ENCODE measurements around the gene NPTN. TPM values are rescaled to one million over a fixed set of nuclear protein-coding genes. Genes with fewer than 3 reads are reported as not detected.

The NPTN gene
- total RNA-seq, 1 donor from 2014 or later: 43.3 TPM

DNA sequence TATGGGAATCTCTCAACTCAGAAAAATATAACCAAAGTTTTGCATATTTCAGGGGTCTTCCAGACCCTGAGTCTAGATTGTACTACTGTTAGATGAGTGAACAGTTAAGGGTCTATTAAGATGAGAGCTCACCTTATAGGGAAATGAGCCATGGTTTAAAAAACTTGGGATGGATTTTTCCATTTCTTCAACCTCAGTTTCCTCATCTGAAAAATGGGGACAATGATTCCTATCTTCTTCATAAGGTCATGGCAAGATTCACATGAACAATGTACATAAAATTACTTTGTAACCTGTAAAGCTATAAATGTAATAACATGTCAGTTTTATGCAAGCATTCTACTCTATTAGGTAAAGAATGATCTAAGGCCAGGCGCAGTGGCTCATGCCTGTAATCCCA, 28.7 kb downstream of the NPTN start:
- Histone ChIP-seq H3K4me3 (ENCODE audit: low read length in 3 of 3) (no peak overlapping the region), H3K36me3 (ENCODE audit: control insufficient read depth in 3 of 3, insufficient read depth in 3 of 3, low read length in 3 of 3) (no peaks in the 10 kb centered on the region), H3K27ac (ENCODE audit: low read depth, low read length) (no peak overlapping the region), H3K4me1 (ENCODE audit: control insufficient read depth in 3 of 3, insufficient read depth in 3 of 3, low read length in 3 of 3) (peaks cover 39 to 53% (median 49%) of the 10 kb centered on the region in 3 donors), H3K9me3 (ENCODE audit: control insufficient read depth in 3 of 3, low read length in 3 of 3) (no peaks in the 10 kb centered on the region), H3K9ac (ENCODE audit: low read depth in 1 of 3, low read length in 3 of 3) (no peak overlapping the region), H3K27me3 (ENCODE audit: control insufficient read depth in 3 of 3, insufficient read depth in 3 of 3, low read length in 3 of 3) (no peaks in the 10 kb centered on the region)

DNA sequence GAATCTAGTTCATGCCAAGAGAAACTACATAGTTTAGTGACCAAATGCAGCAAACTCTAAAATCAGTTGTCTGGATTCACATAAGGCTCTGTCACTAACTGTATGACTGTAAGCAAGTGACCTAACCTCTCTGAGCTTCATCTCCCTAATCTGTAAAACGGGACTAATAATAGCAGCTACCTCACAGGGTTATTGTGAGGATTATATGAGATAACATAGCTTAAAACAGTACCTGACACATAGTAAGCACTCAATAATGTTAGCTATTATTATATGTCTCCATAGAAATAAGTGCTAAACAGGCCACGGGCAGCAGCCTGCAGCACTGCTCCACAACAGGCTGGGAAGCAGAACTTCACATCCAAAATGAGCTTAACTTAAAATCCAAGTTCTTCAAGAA, 30.2 kb downstream of the NPTN start:
- peaks cover 48 to 58% (median 51%) of the 10 kb centered on the region in 3 donors for H3K4me1 ChIP-seq (ENCODE audit: control insufficient read depth in 3 of 3, insufficient read depth in 3 of 3, low read length in 3 of 3)
- H3K36me3 ChIP-seq (ENCODE audit: control insufficient read depth in 3 of 3, insufficient read depth in 3 of 3, low read length in 3 of 3): no peaks in the 10 kb centered on the region
- no peaks in the 10 kb centered on the region for H3K27me3 ChIP-seq (ENCODE audit: control insufficient read depth in 3 of 3, insufficient read depth in 3 of 3, low read length in 3 of 3)
- no peaks in the 10 kb centered on the region for H3K9me3 ChIP-seq (ENCODE audit: control insufficient read depth in 3 of 3, low read length in 3 of 3)
- no peak overlapping the region for H3K4me3 ChIP-seq (ENCODE audit: low read length in 3 of 3)
- H3K27ac ChIP-seq (ENCODE audit: low read depth, low read length): peak overlapping the region; percentile 64
- peak overlapping the region in 2 of 3 donors; percentile 14 to 24 for H3K9ac ChIP-seq (ENCODE audit: low read depth in 1 of 3, low read length in 3 of 3)

DNA sequence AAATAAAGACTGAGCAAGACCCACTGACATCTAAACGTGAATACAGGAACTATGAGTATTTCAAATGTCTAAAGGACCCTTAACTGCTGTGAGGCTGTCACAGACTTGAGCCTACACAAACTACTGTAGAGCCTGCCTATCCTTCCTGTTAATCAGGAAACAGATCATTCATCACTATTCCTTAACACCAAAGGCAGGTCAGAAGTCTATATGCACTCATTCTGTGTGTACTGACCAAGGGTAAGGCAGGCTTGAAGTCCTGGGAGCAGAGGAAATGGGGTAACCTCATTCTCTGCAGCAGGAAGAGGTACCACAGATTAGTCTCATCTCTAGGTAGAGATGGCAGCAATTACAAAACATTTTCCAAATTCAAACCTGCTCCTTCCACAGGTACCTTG, 30.7 kb downstream of the NPTN start:
- H3K27me3 ChIP-seq (ENCODE audit: control insufficient read depth in 3 of 3, insufficient read depth in 3 of 3, low read length in 3 of 3): no peaks in the 10 kb centered on the region
- H3K4me1 ChIP-seq (ENCODE audit: control insufficient read depth in 3 of 3, insufficient read depth in 3 of 3, low read length in 3 of 3): peaks cover 48 to 59% (median 53%) of the 10 kb centered on the region in 3 donors
- H3K36me3 ChIP-seq (ENCODE audit: control insufficient read depth in 3 of 3, insufficient read depth in 3 of 3, low read length in 3 of 3): no peaks in the 10 kb centered on the region
- no peaks in the 10 kb centered on the region for H3K9me3 ChIP-seq (ENCODE audit: control insufficient read depth in 3 of 3, low read length in 3 of 3)
- H3K27ac ChIP-seq (ENCODE audit: low read depth, low read length): peak overlapping the region; percentile 64
- peak overlapping the region in 2 of 3 donors; percentile 24 to 57 for H3K9ac ChIP-seq (ENCODE audit: low read depth in 1 of 3, low read length in 3 of 3)
- peak overlapping the region in 1 of 3 donors; percentile 29 for H3K4me3 ChIP-seq (ENCODE audit: low read length in 3 of 3)

DNA sequence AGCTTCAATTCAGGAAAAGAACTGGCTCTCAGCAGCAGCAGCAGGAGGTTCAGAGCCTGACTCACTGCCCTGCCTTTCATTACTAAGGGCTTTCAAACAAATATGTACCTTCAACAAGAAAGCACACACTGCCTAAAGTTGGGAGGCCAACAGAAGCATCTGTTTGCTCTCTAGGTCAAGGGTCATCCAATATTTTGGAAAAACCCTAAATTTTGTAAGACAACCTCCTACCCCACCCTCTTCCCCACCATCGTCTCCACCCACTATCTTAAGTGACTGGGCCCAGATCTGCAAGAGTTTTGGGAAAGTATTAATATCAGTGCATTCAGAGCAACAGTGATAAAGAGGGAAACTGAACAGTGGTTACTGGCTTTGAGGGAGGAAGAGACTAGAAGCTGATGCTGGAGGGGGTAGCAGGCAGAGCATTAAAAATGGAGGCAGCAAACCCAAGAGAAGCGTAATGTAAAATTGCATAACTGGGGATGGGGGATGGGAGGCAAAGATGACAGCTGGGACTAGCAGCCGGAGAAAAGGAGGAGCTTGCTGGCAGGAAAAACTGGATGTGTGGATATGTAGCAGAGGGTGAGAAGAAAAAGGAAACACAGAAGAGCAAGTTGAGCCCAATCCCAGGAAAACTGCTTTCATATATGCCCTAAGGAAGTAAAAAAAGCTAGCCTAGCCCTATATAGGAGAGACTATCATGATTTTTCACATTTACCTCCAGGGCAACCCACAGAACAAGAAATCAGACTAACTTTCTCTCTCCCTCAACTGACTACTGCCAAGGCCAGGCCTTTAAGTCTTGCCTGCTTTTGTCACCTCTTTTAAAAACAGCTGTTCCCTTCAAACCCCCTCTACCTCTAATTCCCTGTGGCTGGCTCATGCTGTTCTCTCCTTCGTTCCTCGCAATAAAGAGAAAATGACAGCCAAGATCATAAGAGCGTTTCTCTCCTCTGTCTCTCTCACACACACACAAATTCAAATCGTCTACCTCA, 31.4 kb downstream of the NPTN start:
- Histone ChIP-seq H3K36me3 (ENCODE audit: control insufficient read depth in 3 of 3, insufficient read depth in 3 of 3, low read length in 3 of 3) (peaks cover 0 to 2% (median 0%) of the 10 kb centered on the region in 3 donors), H3K9ac (ENCODE audit: low read depth in 1 of 3, low read length in 3 of 3) (peak overlapping the region in 2 of 3 donors; percentile 24 to 57), H3K9me3 (ENCODE audit: control insufficient read depth in 3 of 3, low read length in 3 of 3) (no peaks in the 10 kb centered on the region), H3K27me3 (ENCODE audit: control insufficient read depth in 3 of 3, insufficient read depth in 3 of 3, low read length in 3 of 3) (no peaks in the 10 kb centered on the region), H3K4me1 (ENCODE audit: control insufficient read depth in 3 of 3, insufficient read depth in 3 of 3, low read length in 3 of 3) (peaks cover 51 to 60% (median 59%) of the 10 kb centered on the region in 3 donors), H3K27ac (ENCODE audit: low read depth, low read length) (peak overlapping the region; percentile 64), H3K4me3 (ENCODE audit: low read length in 3 of 3) (peak overlapping the region in 1 of 3 donors; percentile 29)

DNA sequence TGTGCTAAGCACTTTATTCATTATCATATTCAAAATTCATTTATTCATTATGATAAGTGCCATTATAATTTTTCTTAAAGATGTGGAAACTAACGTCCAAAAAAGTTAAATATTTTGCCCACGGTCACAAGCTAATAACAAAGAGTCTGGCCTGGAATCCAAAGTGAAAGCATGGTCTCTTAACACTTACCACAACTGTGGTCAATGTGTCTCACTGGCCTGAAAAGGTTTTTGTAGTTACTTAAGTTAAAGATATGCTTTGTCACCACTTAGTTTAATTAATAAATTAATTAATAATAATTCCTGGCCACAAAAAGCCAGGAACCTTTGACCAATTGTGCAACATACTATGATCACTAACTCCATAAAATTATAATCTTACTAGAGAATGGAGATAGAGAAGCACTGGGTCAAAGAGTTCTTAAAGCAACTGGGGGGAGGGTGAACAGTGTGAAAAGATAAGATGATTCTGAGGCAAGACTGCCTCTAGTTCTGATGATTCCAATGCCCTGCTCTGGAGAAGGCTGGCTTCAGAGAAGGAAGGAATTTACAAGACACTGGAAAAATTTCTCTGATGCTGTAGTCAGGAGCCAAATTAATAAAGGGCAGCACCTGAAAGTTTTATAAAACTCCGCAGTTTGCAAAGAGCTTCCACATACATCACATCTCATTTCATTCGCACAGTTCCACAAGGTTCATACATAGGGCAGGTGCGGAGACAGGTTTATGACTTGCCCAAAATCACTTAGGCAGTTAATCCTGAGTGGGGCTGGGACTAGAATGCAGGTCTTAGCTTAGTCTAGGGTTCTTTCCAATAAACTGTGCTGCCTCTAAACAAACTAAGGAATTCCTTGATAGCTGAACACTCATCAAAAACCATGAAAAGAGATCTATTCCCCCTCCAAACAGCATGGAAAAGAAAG, 32.5 kb downstream of the NPTN start:
- Histone ChIP-seq H3K9ac (ENCODE audit: low read depth in 1 of 3, low read length in 3 of 3) (no peak overlapping the region), H3K27ac (ENCODE audit: low read depth, low read length) (peak overlapping the region; percentile 64), H3K4me1 (ENCODE audit: control insufficient read depth in 3 of 3, insufficient read depth in 3 of 3, low read length in 3 of 3) (peaks cover 55 to 69% (median 59%) of the 10 kb centered on the region in 3 donors), H3K36me3 (ENCODE audit: control insufficient read depth in 3 of 3, insufficient read depth in 3 of 3, low read length in 3 of 3) (peaks cover 0 to 2% (median 0%) of the 10 kb centered on the region in 3 donors), H3K27me3 (ENCODE audit: control insufficient read depth in 3 of 3, insufficient read depth in 3 of 3, low read length in 3 of 3) (no peaks in the 10 kb centered on the region), H3K9me3 (ENCODE audit: control insufficient read depth in 3 of 3, low read length in 3 of 3) (no peaks in the 10 kb centered on the region), H3K4me3 (ENCODE audit: low read length in 3 of 3) (peak overlapping the region in 1 of 3 donors; percentile 29)

DNA sequence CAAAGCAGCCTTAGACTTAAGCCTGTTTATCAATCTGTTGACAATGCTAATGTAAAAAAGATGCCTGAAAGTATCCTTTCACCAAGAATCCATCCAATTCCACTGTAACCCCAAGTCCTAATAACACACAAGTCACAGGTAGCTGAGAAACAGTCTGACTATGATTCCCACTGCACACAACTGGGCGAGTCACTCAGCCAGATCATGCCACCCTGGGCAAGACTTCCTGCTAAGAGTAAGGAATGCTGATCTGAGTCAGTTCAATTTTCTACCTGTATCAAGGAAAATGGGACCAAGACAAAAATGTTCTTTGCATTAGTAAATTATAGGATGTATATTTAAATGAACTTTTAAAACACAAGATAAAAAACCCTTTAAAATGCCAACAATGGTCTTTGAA, 33.3 kb downstream of the NPTN start:
- no peak overlapping the region for H3K27ac ChIP-seq (ENCODE audit: low read depth, low read length)
- no peak overlapping the region for H3K9ac ChIP-seq (ENCODE audit: low read depth in 1 of 3, low read length in 3 of 3)
- H3K36me3 ChIP-seq (ENCODE audit: control insufficient read depth in 3 of 3, insufficient read depth in 3 of 3, low read length in 3 of 3): peaks cover 0 to 2% (median 0%) of the 10 kb centered on the region in 3 donors
- no peaks in the 10 kb centered on the region for H3K27me3 ChIP-seq (ENCODE audit: control insufficient read depth in 3 of 3, insufficient read depth in 3 of 3, low read length in 3 of 3)
- peaks cover 59 to 72% (median 59%) of the 10 kb centered on the region in 3 donors for H3K4me1 ChIP-seq (ENCODE audit: control insufficient read depth in 3 of 3, insufficient read depth in 3 of 3, low read length in 3 of 3)
- H3K9me3 ChIP-seq (ENCODE audit: control insufficient read depth in 3 of 3, low read length in 3 of 3): no peaks in the 10 kb centered on the region
- H3K4me3 ChIP-seq (ENCODE audit: low read length in 3 of 3): no peak overlapping the region

DNA sequence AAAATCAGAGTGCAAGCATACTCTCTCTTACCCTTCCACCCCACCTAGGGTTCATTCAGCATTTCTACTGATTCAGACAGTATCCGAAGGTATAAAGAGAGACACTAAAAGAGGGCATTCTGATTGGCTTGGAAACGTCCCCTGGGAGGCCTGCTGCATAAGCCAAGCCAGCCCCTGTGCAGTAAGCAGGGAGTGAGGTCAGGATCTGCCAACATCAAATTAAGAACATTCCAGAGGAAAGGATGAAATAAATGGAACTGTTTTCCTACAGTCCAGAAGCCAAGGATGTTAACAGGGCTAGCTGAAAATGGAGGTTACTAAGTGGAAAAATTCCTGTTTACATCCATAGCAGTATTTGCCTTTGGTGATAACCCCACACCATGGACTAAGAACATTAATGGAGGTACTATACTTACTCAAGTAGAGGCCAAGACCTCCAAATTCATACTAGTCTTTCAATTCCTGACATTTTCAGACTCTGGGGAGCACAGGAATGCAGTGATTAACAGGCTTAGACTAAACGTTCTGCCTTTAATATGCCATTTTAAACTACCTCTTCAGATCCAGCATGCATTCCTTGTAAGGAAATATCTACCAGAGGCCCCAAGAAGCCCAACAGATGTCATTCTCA, 34.5 kb downstream of the NPTN start:
- H3K4me3 ChIP-seq (ENCODE audit: low read length in 3 of 3): no peak overlapping the region
- peaks cover 0 to 2% (median 0%) of the 10 kb centered on the region in 3 donors for H3K36me3 ChIP-seq (ENCODE audit: control insufficient read depth in 3 of 3, insufficient read depth in 3 of 3, low read length in 3 of 3)
- peaks cover 60 to 69% (median 61%) of the 10 kb centered on the region in 3 donors for H3K4me1 ChIP-seq (ENCODE audit: control insufficient read depth in 3 of 3, insufficient read depth in 3 of 3, low read length in 3 of 3)
- H3K9me3 ChIP-seq (ENCODE audit: control insufficient read depth in 3 of 3, low read length in 3 of 3): no peaks in the 10 kb centered on the region
- H3K9ac ChIP-seq (ENCODE audit: low read depth in 1 of 3, low read length in 3 of 3): no peak overlapping the region
- H3K27me3 ChIP-seq (ENCODE audit: control insufficient read depth in 3 of 3, insufficient read depth in 3 of 3, low read length in 3 of 3): no peaks in the 10 kb centered on the region
- no peak overlapping the region for H3K27ac ChIP-seq (ENCODE audit: low read depth, low read length)

DNA sequence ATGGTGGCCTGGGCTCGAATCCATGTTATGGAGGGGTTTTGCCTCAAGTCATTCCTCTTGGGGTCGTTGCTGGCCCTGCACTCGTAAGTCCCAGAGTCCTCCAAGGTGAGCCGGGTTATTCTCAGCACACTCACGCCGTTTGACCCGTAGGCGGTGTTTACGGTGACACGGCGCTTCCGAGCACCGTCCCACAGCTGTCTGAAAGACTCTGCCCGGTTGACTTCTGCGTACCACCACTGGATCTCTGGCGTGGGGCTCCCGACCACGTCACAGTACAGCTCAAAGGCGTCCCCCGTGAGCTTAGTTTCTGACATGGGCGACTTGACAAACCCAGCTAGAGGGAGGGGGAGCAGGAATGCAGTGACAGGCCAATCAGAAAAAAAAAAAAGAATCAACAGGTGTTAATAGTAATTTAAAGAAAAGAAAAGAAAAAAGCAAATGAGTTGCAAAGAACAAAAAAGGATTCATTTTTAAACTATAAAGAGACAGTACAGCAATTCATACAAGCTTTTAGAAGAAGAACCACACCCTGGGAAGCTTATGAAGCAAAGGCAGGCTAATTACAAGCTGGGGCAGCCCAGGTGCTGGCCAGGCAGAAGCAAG, 36.1 kb downstream of the NPTN start:
- H3K9ac ChIP-seq (ENCODE audit: low read depth in 1 of 3, low read length in 3 of 3): no peak overlapping the region
- H3K36me3 ChIP-seq (ENCODE audit: control insufficient read depth in 3 of 3, insufficient read depth in 3 of 3, low read length in 3 of 3): peaks cover 0 to 2% (median 1%) of the 10 kb centered on the region in 3 donors
- peaks cover 48 to 57% (median 52%) of the 10 kb centered on the region in 3 donors for H3K4me1 ChIP-seq (ENCODE audit: control insufficient read depth in 3 of 3, insufficient read depth in 3 of 3, low read length in 3 of 3)
- H3K27ac ChIP-seq (ENCODE audit: low read depth, low read length): no peak overlapping the region
- H3K27me3 ChIP-seq (ENCODE audit: control insufficient read depth in 3 of 3, insufficient read depth in 3 of 3, low read length in 3 of 3): no peaks in the 10 kb centered on the region
- no peak overlapping the region for H3K4me3 ChIP-seq (ENCODE audit: low read length in 3 of 3)
- H3K9me3 ChIP-seq (ENCODE audit: control insufficient read depth in 3 of 3, low read length in 3 of 3): no peaks in the 10 kb centered on the region

DNA sequence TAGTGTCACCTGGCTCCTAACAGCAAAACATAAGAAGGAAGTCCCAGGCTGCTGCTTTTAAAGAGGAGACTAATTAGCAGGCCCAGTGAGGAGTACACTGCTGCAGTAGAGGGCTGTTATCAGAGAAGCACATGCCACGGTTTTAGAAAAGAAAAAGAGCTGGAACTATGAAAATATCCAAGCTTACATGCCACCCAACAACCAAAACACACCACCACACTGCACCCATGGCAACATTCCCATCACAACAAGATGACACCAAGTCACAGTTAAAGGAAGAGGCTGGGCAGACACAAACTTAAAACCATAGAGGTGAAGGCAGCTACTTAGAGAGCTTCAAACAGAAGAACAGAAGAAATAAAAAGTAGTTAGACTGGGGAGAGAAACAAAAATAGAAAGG, 37.0 kb downstream of the NPTN start:
- H3K9ac ChIP-seq (ENCODE audit: low read depth in 1 of 3, low read length in 3 of 3): no peak overlapping the region
- H3K9me3 ChIP-seq (ENCODE audit: control insufficient read depth in 3 of 3, low read length in 3 of 3): no peaks in the 10 kb centered on the region
- peaks cover 38 to 48% (median 43%) of the 10 kb centered on the region in 3 donors for H3K4me1 ChIP-seq (ENCODE audit: control insufficient read depth in 3 of 3, insufficient read depth in 3 of 3, low read length in 3 of 3)
- H3K36me3 ChIP-seq (ENCODE audit: control insufficient read depth in 3 of 3, insufficient read depth in 3 of 3, low read length in 3 of 3): peaks cover 2 to 7% (median 2%) of the 10 kb centered on the region in 3 donors
- H3K27me3 ChIP-seq (ENCODE audit: control insufficient read depth in 3 of 3, insufficient read depth in 3 of 3, low read length in 3 of 3): no peaks in the 10 kb centered on the region
- no peak overlapping the region for H3K27ac ChIP-seq (ENCODE audit: low read depth, low read length)
- no peak overlapping the region for H3K4me3 ChIP-seq (ENCODE audit: low read length in 3 of 3)

All from skeletal muscle tissue (tissue), 4 donors.